HUES6 (cell line): ENCODE measurements around the gene SOX14.

ENCODE experiments used
- H3K27ac ChIP-seq: 2 replicates; pipeline ENCODE4 v1.7.0; 2013; ENCODE audit warnings: low read depth, mild to moderate bottlenecking, low read length, inconsistent platforms
- H3K27me3 ChIP-seq: 2 replicates; pipeline ENCODE4 v1.6.1; 2013; ENCODE audit warnings: low read length; ENCODE audit not compliant: control insufficient read depth, insufficient read depth
- H3K36me3 ChIP-seq: 2 replicates; pipeline ENCODE4 v1.6.1; 2013; ENCODE audit warnings: low read length; ENCODE audit not compliant: control insufficient read depth, insufficient read depth
- H3K4me1 ChIP-seq: 2 replicates; pipeline ENCODE4 v1.6.1; 2013; ENCODE audit warnings: low read length; ENCODE audit not compliant: control insufficient read depth, insufficient read depth
- H3K4me3 ChIP-seq: 2 replicates; pipeline ENCODE4 v1.5.1; 2013; ENCODE audit warnings: low read depth, low read length
- H3K9ac ChIP-seq: one replicate; pipeline ENCODE4 v1.6.1; 2013; ENCODE audit warnings: mild to moderate bottlenecking, low read length
- H3K9me3 ChIP-seq: 2 replicates; pipeline ENCODE4 v1.6.1; 2013; ENCODE audit warnings: low read depth, low read length; ENCODE audit not compliant: control insufficient read depth, insufficient read depth

SOX14 gene

DNA sequence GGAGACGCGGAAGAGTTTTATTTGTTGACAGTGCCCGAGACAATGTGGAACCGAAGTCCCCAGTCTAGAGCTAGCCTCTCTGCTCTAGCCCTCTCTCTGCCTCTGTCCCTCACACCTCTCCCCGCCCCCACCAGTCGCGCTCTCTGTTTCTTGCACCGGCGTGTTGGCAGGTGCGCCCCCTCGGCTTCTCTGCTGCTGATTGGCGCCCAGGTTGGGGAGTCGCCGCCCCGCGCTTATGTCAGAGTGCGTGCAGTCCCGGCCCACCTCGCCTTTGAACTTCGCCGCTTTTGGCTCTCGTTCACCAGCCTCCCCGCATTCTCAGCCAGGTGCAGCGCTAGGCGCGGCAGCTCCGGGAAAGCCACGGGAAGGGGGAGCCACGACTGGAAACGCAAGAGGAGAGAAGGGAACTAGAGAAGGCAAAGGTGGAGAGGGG is at the start of gene SOX14:
Gene SOX14 (plus strand): TSS at position 315 of the 433 bp plus-strand sequence. CDS start 470 bp downstream, outside the sequence.
- no peaks in the 10 kb centered on the region for H3K36me3 ChIP-seq
- peaks cover 99% of the 10 kb centered on the region for H3K27me3 ChIP-seq
- H3K9ac ChIP-seq, result peak within 1 kb of the TSS; percentile 36
- no peak within 1 kb of the TSS for H3K27ac ChIP-seq
- no peaks in the 10 kb centered on the region for H3K9me3 ChIP-seq
- peaks cover 76% of the 10 kb centered on the region for H3K4me1 ChIP-seq
- H3K4me3 ChIP-seq, result peak within 1 kb of the TSS; percentile 63

DNA sequence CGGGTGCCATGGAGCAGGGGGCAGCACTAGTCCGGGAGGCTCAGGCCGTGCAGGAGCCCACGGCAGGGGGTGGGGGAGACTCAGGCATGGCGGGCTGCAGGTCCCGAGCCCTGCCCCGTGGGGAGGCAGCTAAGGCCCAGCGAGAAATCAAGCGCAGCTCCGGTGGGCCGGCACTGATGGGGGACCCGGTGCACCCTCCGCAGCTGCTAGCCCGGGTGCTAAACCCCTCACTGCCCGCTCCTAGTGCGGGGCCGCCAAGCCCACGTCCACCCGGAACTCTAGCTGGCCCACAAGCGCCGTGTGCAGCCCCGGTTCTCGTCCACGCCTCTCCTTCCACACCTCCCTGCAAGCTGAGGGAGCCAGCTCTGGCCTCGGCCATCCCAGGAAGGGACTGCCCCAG is 49.6 kb upstream of the SOX14 start:
- H3K27me3 ChIP-seq, result no peaks in the 10 kb centered on the region

GRCh38 chr3:137724240-137724639 is 39.9 kb upstream of the SOX14 start:
- no peak overlapping the region for H3K4me3 ChIP-seq
- no peak overlapping the region for H3K27ac ChIP-seq
- no peaks in the 10 kb centered on the region for H3K4me1 ChIP-seq
- no peaks in the 10 kb centered on the region for H3K36me3 ChIP-seq
- peaks cover 14% of the 10 kb centered on the region for H3K27me3 ChIP-seq
- H3K9ac ChIP-seq, result no peak overlapping the region
- H3K9me3 ChIP-seq, result no peaks in the 10 kb centered on the region

More for the DNA sequence above, 49.6 kb upstream of the SOX14 start:
- H3K4me3 ChIP-seq, result no peak overlapping the region
- no peak overlapping the region for H3K27ac ChIP-seq
- no peaks in the 10 kb centered on the region for H3K36me3 ChIP-seq
- no peak overlapping the region for H3K9ac ChIP-seq
- H3K9me3 ChIP-seq, result 0 out of 2 replicates have a peak, but pooled peaks cover 7% of the 10 kb centered on the region
- no peaks in the 10 kb centered on the region for H3K4me1 ChIP-seq

DNA sequence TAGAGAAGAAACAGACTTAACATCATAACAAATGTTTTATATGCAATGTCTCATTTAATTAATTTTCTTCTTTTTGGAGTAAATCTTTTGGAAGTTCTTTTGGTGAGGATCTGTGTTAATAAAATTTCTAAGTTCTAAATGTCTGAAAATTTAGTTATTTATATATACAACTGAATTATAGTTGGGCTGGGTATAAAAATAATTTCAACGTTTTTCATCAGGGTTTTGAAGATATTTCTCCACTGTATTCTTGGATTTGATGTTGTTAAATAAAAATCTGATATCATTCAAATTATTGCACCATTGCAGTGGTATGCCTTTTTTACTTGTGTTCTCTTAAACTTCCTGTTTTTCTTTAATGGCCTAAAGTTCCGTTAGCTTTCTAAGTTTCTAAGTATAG is 26.9 kb upstream of the SOX14 start:
- Histone ChIP-seq H3K9me3 (peaks cover 25% of the 10 kb centered on the region), H3K27ac (no peak overlapping the region), H3K36me3 (no peaks in the 10 kb centered on the region), H3K27me3 (no peaks in the 10 kb centered on the region), H3K4me3 (no peak overlapping the region), H3K4me1 (no peaks in the 10 kb centered on the region), H3K9ac (no peak overlapping the region)

DNA sequence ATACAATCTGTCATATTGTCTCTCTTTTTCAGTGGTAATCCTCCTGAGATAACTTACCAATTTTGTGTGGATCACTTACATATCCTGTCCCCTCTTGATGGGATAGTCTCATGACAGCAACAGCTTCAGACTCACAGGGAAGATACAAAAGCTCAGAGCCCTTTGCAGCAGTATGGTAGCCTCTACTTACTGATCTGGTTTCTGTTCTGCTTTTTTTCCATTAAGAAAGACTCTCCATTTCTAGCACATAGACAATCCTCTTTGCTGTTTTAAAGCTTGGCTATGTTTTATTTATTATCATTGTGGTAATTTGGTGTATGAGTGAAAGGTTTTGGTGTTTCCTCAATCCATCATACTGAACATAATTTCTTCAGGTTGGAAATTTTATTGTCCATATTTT is 25.4 kb upstream of the SOX14 start:
- Histone ChIP-seq H3K36me3 (no peaks in the 10 kb centered on the region), H3K27ac (no peak overlapping the region), H3K4me3 (no peak overlapping the region), H3K4me1 (no peaks in the 10 kb centered on the region), H3K9me3 (peaks cover 25% of the 10 kb centered on the region), H3K27me3 (peaks cover 5% of the 10 kb centered on the region; the same call in 1 of the 2 replicates), H3K9ac (no peak overlapping the region)

DNA sequence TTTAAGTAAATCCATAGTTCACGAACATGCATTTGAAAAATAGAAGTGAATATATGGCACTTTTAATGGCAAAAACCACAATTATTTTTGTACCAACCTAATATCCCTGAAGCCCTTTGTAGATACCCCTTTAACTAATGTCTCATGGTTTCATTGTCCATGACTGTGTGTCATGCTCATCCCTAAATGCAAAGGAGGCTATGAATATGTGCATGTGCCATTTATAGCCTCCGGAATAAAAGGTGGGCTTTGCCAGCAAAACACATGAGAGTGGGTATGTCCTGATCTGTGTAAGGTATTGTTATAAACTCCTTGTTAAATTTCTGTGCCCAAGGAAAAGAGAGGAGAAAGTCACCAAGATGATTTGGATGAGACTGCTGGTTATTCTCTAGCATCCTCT is 20.5 kb upstream of the SOX14 start:
- Histone ChIP-seq H3K9ac (no peak overlapping the region), H3K27ac (no peak overlapping the region), H3K36me3 (no peaks in the 10 kb centered on the region), H3K4me1 (no peaks in the 10 kb centered on the region), H3K27me3 (peaks cover 39% of the 10 kb centered on the region), H3K4me3 (no peak overlapping the region), H3K9me3 (0 out of 2 replicates have a peak, but pooled peaks cover under 1% of the 10 kb centered on the region)

DNA sequence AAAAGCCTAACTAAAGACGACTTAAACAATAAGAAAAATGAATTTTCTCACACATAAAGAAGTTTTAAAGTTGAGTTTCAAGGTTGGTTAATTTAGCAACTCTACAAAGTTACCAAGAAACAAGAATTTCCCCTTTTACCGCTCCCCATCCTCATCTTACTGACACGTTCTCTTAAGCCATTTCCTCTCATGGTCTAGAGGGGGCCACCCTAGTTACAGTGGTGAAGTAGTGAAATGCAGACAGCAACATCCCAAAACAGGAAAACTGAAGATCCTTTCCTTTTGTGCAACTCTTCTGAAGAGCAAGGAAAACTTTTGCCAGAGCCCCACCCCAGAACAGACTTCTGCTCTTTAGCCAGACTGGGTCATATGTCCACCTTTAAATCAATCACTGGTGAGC is 17.3 kb upstream of the SOX14 start:
- H3K9ac ChIP-seq, result no peak overlapping the region
- no peaks in the 10 kb centered on the region for H3K4me1 ChIP-seq
- H3K27ac ChIP-seq, result no peak overlapping the region

DNA sequence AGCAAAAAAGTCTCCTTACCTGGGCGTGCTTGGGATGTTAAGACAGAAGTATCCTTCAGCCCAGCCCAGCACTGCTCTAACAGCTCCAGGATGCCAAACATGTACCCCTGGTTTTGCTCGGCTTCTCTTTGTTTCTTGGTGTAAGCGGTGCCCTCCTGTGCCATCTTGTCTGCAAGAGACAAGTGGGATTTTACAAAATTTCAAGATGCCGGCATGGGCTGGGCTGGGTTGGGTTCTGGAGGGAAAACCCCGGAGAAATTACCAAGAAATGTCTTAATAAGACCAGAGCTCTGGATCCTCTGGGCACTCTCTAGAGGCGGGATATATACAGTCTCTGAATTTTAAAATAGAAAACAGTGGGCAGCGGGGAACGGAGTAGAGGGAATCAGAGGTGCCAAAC is 4.6 kb upstream of the SOX14 start:
- H3K27ac ChIP-seq, result no peak overlapping the region
- peaks cover 73% of the 10 kb centered on the region for H3K27me3 ChIP-seq
- no peak overlapping the region for H3K9ac ChIP-seq
- no peak overlapping the region for H3K4me3 ChIP-seq
- H3K36me3 ChIP-seq, result no peaks in the 10 kb centered on the region
- no peaks in the 10 kb centered on the region for H3K9me3 ChIP-seq
- H3K4me1 ChIP-seq, result peaks cover 37% of the 10 kb centered on the region

More for the DNA sequence above, 17.3 kb upstream of the SOX14 start:
- peaks cover 44% of the 10 kb centered on the region for H3K27me3 ChIP-seq
- no peaks in the 10 kb centered on the region for H3K9me3 ChIP-seq
- no peaks in the 10 kb centered on the region for H3K36me3 ChIP-seq
- no peak overlapping the region for H3K4me3 ChIP-seq

DNA sequence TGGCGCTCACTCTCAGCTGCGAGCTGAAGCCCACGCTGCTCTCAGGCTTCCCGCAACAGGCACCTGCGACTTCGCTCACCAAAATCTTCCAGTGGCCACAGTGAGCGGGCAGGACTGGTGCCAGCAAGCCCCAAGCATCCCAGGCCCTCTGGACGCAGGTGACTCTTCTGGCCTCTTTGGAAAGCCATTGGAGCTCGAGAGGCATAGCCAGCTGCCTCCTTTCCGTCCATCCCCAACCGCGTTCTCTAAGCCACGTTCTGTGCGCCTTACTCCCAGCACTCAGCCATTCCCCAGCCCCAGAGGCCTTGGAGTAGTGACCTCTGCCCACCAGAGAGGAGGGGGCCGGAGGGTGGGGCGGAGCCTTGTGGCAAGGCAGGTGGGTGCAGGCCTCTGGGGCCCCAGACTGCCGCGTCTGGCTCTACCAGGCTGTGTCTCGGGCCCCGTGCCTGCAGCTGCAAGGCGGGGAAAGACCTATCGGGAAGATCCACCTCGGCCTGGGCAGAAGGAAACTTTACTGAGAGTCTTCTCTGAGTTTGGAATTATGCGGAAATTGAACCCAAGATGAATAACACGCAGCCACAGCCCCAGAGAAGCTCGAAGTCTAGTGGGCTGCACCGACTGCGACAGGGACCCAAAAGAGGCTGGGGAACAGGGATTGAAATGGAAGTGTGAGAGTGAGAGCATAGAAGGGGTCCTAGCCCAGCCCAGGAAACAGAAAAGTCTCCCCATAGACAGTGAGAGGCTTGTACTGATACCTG is 3.6 kb upstream of the SOX14 start:
- no peak overlapping the region for H3K9ac ChIP-seq
- H3K27ac ChIP-seq, result no peak overlapping the region
- H3K36me3 ChIP-seq, result no peaks in the 10 kb centered on the region
- peak overlapping the region; percentile 46 for H3K4me3 ChIP-seq
- peaks cover 83% of the 10 kb centered on the region for H3K27me3 ChIP-seq
- H3K9me3 ChIP-seq, result no peaks in the 10 kb centered on the region
- peaks cover 45% of the 10 kb centered on the region for H3K4me1 ChIP-seq

GRCh38 chr3:137761099-137761562 is 3.0 kb upstream of the SOX14 start:
- peaks cover 89% of the 10 kb centered on the region for H3K27me3 ChIP-seq
- peak overlapping the region; percentile 46 for H3K4me3 ChIP-seq

More at GRCh38 chr3:137761099-137761562, 3.0 kb upstream of the SOX14 start:
- Histone ChIP-seq H3K36me3 (no peaks in the 10 kb centered on the region), H3K4me1 (peaks cover 51% of the 10 kb centered on the region), H3K9ac (no peak overlapping the region), H3K27ac (no peak overlapping the region), H3K9me3 (no peaks in the 10 kb centered on the region)
